ENCODE data around the gene TACR1.

TACR1 gene

DNA sequence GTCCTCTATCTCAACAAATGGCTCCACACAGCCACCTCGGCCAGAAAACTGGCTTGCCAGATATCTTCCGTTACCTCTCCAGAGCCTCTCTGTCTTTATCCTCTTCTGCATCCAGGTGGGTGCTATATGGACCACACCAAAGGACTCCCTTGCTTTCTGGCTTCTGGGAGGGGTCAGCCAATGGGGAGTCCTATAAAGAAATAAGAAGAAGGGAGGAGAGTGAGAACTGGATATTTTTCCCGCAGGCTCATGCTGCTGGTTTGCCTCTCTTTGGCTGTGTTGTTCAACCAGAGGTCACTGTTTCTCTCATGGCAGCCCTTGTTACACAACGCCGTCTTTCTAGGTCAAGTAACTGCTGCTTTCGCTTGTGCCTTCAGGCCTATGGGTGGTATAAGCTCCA, 168.1 kb downstream of the TACR1 start:
- ATAC-seq (ENCODE audit: low read depth) (no peak), DNase-seq (ENCODE audit: low spot score in 2 of 2) (no peak)
- H3K9me3 Mint-ChIP-seq, result no peaks in the 10 kb centered on the region
- no peak overlapping the region for H3K4me3 Mint-ChIP-seq
- H3K27ac Mint-ChIP-seq, result no peak overlapping the region
- H3K4me1 Mint-ChIP-seq, result no peaks in the 10 kb centered on the region
- H3K36me3 Mint-ChIP-seq, result peaks cover 7% of the 10 kb centered on the region
- no peaks in the 10 kb centered on the region for H3K27me3 Mint-ChIP-seq

GRCh38 chr2:75030218-75031009, 168.9 kb downstream of the TACR1 start:
- Mint-ChIP-seq H3K4me3 (no peak overlapping the region), H3K36me3 (peaks cover 7% of the 10 kb centered on the region), H3K27me3 (no peaks in the 10 kb centered on the region), H3K27ac (no peak overlapping the region), H3K4me1 (no peaks in the 10 kb centered on the region), H3K9me3 (no peaks in the 10 kb centered on the region)
- no peak for ATAC-seq (ENCODE audit: low read depth)
- no peak for DNase-seq (ENCODE audit: low spot score in 2 of 2)

DNA sequence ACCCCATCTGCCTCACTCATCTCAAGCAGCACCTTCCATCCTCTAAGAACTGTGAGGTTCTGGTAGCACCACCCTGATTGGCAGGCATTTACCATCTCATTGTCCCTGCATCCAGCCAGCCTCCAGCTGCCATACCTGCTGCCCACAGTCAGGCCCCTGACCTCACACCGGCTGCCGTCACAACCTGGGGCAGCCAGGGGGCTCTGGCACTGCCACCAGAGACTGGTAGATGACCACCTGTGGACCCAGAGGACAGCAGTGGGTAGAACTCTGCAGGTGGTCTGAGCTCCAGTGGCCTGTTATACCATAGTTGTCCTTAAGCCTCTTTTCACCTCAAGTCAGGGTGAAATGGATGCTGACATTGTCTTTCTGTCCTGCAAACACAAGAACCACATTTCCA, 171.4 kb downstream of the TACR1 start:
- no peak for ATAC-seq (ENCODE audit: low read depth)

GRCh38 chr2:75025633-75026380, 173.5 kb downstream of the TACR1 start:
- Mint-ChIP-seq H3K4me1 (no peaks in the 10 kb centered on the region), H3K9me3 (no peaks in the 10 kb centered on the region), H3K36me3 (peaks cover 3% of the 10 kb centered on the region), H3K27me3 (no peaks in the 10 kb centered on the region), H3K4me3 (no peak overlapping the region), H3K27ac (no peak overlapping the region)
- DNase-seq (ENCODE audit: low spot score in 2 of 2), result no peak
- ATAC-seq (ENCODE audit: low read depth), result no peak

More for the DNA sequence above, 171.4 kb downstream of the TACR1 start:
- DNase-seq (ENCODE audit: low spot score in 2 of 2), result no peak
- H3K9me3 Mint-ChIP-seq, result no peaks in the 10 kb centered on the region
- peaks cover 7% of the 10 kb centered on the region for H3K36me3 Mint-ChIP-seq
- H3K27ac Mint-ChIP-seq, result no peak overlapping the region
- H3K27me3 Mint-ChIP-seq, result no peaks in the 10 kb centered on the region
- H3K4me1 Mint-ChIP-seq, result no peaks in the 10 kb centered on the region
- no peak overlapping the region for H3K4me3 Mint-ChIP-seq

DNA sequence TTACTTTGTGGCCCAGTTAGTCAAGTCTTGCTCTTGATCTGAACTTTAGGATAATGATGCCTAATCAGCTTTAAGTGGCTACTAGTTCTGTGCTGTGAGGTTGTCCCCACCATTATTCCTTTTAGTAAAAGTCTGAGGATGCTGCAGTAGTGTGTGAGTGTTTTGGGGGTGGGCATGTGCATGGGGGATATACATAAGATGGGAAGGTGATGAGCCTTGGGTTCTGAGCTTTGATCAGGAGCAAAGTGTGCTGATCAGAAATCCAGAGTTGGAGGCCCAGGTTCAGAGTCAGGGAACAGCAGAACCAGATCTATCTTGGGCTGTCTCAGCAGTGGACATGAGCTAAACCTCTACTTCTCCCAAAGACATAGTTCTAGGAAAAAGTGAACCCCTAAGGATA, 174.1 kb downstream of the TACR1 start:
- Mint-ChIP-seq H3K27me3 (no peaks in the 10 kb centered on the region), H3K36me3 (peaks cover 3% of the 10 kb centered on the region)
- ATAC-seq (ENCODE audit: low read depth), result no peak

DNA sequence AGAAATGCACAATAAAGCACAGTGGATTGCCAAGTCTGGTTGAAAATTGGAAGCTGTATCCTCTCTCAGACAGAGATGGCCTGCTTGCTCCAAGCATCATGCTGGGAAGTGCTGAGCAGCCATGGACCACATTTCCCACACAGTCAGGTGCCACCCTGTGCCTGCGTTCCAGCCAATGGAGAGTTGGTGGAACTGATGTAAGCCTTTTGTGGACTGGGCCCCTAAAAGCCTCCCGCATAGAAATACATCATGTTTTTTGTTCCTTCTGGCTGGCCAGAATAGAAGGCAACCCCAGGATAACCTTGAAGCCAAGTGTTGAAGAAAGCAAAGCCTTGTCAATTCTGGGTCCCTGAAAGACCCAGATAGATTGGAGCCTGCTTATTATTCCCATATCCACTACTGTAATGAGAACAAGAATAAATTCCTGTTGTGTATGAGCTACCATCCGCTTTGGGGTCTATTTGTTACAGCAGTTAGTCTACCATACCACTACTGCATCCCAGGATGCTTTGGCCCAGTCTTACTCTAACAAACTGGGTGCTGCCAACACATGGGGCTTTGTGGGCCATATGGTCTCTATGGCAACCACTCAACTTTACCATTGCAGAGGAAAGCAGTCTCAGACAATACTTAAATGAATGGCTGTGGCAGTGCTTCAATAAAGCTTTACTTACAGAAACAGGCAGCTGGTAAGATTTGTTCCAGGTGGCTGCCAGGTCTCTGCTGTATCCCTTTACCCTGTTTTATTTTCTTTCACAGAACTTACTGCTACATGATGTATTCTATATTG, 175.5 kb downstream of the TACR1 start:
- Mint-ChIP-seq H3K36me3 (peaks cover 3% of the 10 kb centered on the region), H3K9me3 (no peaks in the 10 kb centered on the region), H3K27me3 (no peaks in the 10 kb centered on the region), H3K4me1 (no peaks in the 10 kb centered on the region), H3K27ac (no peak overlapping the region), H3K4me3 (no peak overlapping the region)
- no peak for ATAC-seq (ENCODE audit: low read depth)
- DNase-seq (ENCODE audit: low spot score in 2 of 2), result no peak

More for the DNA sequence above, 174.1 kb downstream of the TACR1 start:
- Mint-ChIP-seq H3K27ac (no peak overlapping the region), H3K4me1 (no peaks in the 10 kb centered on the region), H3K4me3 (no peak overlapping the region), H3K9me3 (no peaks in the 10 kb centered on the region)
- DNase-seq (ENCODE audit: low spot score in 2 of 2), result no peak

- Mint-ChIP-seq H3K27me3 (no peaks in the 10 kb centered on the region), H3K4me3 (no peak overlapping the region), H3K27ac (no peak overlapping the region), H3K4me1 (no peaks in the 10 kb centered on the region), H3K9me3 (no peaks in the 10 kb centered on the region), H3K36me3 (no peaks in the 10 kb centered on the region)
- ATAC-seq (ENCODE audit: low read depth) (no peak), DNase-seq (ENCODE audit: low spot score in 2 of 2) (no peak)
Observed at GRCh38 chr2:75022516-75022915, 176.8 kb downstream of the TACR1 start.

GRCh38 chr2:75021672-75022071, 177.6 kb downstream of the TACR1 start:
- ATAC-seq (ENCODE audit: low read depth) (no peak), DNase-seq (ENCODE audit: low spot score in 2 of 2) (no peak)
- H3K27me3 Mint-ChIP-seq, result no peaks in the 10 kb centered on the region
- H3K9me3 Mint-ChIP-seq, result no peaks in the 10 kb centered on the region
- no peak overlapping the region for H3K27ac Mint-ChIP-seq
- no peaks in the 10 kb centered on the region for H3K4me1 Mint-ChIP-seq
- no peak overlapping the region for H3K4me3 Mint-ChIP-seq
- no peaks in the 10 kb centered on the region for H3K36me3 Mint-ChIP-seq

DNA sequence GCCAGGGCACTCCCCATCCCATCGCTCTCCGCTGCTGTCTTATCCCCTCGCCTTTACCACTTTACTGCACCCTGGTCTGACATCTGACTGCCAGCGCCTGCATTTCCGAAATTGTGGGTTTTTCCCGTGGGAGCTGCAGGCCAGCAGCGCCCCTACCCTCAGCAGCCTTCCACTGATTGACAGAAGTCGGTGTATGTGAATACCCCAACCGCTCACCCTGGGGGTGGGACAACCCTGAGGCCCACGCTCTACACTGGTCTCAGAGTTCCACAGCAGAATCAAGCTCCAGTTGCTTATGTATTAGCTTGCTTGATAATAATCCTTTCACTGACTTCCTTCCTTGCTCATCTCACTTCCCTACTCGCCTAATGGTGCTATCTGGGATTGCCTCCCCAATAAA, 178.8 kb downstream of the TACR1 start:
- no peaks in the 10 kb centered on the region for H3K9me3 Mint-ChIP-seq
- no peaks in the 10 kb centered on the region for H3K27me3 Mint-ChIP-seq
- H3K36me3 Mint-ChIP-seq, result no peaks in the 10 kb centered on the region
- no peaks in the 10 kb centered on the region for H3K4me1 Mint-ChIP-seq
- no peak overlapping the region for H3K4me3 Mint-ChIP-seq
- no peak overlapping the region for H3K27ac Mint-ChIP-seq
- DNase-seq (ENCODE audit: low spot score in 2 of 2) (no peak), ATAC-seq (ENCODE audit: low read depth) (no peak)

DNA sequence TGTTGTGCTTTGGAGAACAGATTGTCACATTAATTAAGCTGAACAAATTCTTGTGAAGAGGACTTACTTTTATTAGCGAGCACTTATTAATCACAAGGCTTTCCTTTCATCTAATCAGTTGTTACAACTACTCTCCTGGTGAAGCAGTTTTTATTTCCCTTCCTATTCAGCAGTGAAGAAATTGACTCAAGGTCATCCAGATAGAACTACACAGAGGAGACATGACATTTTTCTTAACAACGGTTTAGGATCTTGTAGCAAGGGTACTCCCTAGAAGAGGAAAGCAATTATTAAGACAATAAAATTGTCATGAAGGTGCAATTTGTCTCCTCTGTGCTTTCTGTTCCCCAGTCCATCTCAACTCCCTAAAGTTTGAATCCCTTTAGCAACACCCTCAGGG, 179.5 kb downstream of the TACR1 start:
- Mint-ChIP-seq H3K27ac (no peak overlapping the region), H3K36me3 (no peaks in the 10 kb centered on the region), H3K27me3 (no peaks in the 10 kb centered on the region), H3K4me1 (no peaks in the 10 kb centered on the region), H3K9me3 (no peaks in the 10 kb centered on the region), H3K4me3 (no peak overlapping the region)
- ATAC-seq (ENCODE audit: low read depth) (no peak), DNase-seq (ENCODE audit: low spot score in 2 of 2) (no peak)

DNA sequence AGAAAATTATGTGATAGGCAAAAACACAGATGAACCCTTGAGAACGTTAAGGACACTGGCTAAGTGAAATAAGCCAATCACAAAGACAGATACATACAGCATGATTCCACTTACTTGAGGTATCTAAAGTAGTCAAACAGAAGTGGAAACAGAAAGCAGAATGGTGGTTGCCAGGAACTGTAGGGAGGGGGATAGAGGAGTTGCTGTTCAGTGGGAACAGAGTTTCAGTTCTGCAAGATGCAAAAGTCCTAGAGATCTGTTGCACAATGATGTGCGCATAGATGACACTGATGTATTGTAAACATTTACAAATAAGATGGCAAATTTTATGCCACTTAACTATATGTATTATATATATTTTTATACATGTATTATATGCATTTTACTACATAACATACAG, 181.2 kb downstream of the TACR1 start:
- no peak for DNase-seq (ENCODE audit: low spot score in 2 of 2)
- H3K27ac Mint-ChIP-seq, result no peak overlapping the region
- H3K4me3 Mint-ChIP-seq, result no peak overlapping the region
- H3K9me3 Mint-ChIP-seq, result peaks cover 2% of the 10 kb centered on the region
- no peak for ATAC-seq (ENCODE audit: low read depth)
- H3K27me3 Mint-ChIP-seq, result no peaks in the 10 kb centered on the region
- no peaks in the 10 kb centered on the region for H3K36me3 Mint-ChIP-seq
- no peaks in the 10 kb centered on the region for H3K4me1 Mint-ChIP-seq

DNA sequence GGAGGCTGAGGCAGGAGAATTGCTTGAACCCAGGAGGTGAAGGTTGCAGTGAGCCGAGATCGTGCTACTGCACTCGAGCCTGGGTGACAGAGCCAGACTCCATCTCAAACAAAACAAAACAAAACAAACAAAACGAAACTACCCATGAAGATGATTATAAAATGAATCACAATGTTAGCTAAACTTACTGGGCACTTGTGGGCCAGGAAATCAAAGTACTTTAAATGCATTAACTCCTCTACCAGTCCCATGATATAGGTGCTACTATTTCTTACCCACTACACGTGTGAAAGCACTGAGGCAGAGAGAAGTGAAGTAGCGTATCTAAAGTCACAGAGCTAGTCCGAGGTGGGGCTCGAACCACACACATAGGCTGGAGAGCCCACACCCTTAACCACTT, 187.2 kb downstream of the TACR1 start:
- Mint-ChIP-seq H3K36me3 (peaks cover 13% of the 10 kb centered on the region), H3K27ac (no peak overlapping the region), H3K4me1 (no peaks in the 10 kb centered on the region), H3K9me3 (peaks cover 2% of the 10 kb centered on the region), H3K4me3 (no peak overlapping the region), H3K27me3 (no peaks in the 10 kb centered on the region)
- ATAC-seq (ENCODE audit: low read depth) (no peak), DNase-seq (ENCODE audit: low spot score in 2 of 2) (no peak)

DNA sequence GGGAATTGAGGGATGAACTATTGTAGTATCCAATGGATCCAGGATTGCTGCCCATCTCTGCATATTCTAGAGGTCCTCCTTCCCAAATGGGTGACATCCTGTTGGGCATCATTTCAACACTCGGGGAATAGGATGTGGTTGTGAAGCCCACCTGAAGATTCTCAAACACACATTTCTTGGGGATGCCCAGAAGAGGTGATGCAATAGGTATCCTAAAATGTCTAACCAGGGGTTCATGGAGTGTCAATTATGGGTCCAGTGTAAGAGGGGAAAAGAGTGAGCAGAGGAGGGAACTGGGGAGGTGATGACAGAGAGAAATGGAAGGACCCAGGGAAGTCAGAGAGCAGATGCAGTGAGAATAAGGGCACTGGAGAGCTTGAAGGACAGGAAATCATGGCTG, 188.7 kb downstream of the TACR1 start:
- no peaks in the 10 kb centered on the region for H3K4me1 Mint-ChIP-seq
- no peak overlapping the region for H3K27ac Mint-ChIP-seq
- peaks cover 21% of the 10 kb centered on the region for H3K36me3 Mint-ChIP-seq
- DNase-seq (ENCODE audit: low spot score in 2 of 2) (no peak), ATAC-seq (ENCODE audit: low read depth) (no peak)
- no peaks in the 10 kb centered on the region for H3K27me3 Mint-ChIP-seq
- H3K9me3 Mint-ChIP-seq, result peaks cover 2% of the 10 kb centered on the region
- H3K4me3 Mint-ChIP-seq, result no peak overlapping the region

GRCh38 chr2:75007819-75008218, 191.5 kb downstream of the TACR1 start:
- DNase-seq (ENCODE audit: low spot score in 2 of 2), result no peak
- no peaks in the 10 kb centered on the region for H3K27me3 Mint-ChIP-seq
- no peak for ATAC-seq (ENCODE audit: low read depth)
- H3K27ac Mint-ChIP-seq, result no peak overlapping the region
- H3K4me1 Mint-ChIP-seq, result no peaks in the 10 kb centered on the region
- no peak overlapping the region for H3K4me3 Mint-ChIP-seq
- H3K9me3 Mint-ChIP-seq, result no peaks in the 10 kb centered on the region
- H3K36me3 Mint-ChIP-seq, result peaks cover 26% of the 10 kb centered on the region
